Activated gamma-delta T cell treated with anti-CD3 and anti-CD28 coated beads, Interleukin-2, amount 50 U/mL, for 16 hours (primary cell): ENCODE measurements around the gene CYTH2.

Experiments used
- DNase-seq: peaks from one replicate; pipeline ENCODE4 v3.0.0-alpha.2; 2020; ENCODE audit warnings: low read depth

Gene CYTH2

GRCh38 chr19:48495396-48495795 lies 26.2 kb downstream of the CYTH2 start:
- no peak for DNase-seq

- no peak for DNase-seq
Observed at GRCh38 chr19:48496959-48497727, 28.0 kb downstream of the CYTH2 start.

GRCh38 chr19:48497728-48498594 lies 28.8 kb downstream of the CYTH2 start:
- no peak for DNase-seq

- DNase-seq = no peak
Observed at GRCh38 chr19:48498595-48499311, 29.6 kb downstream of the CYTH2 start.

- DNase-seq = no peak
Observed at GRCh38 chr19:48499316-48500090, 30.3 kb downstream of the CYTH2 start.

- no peak for DNase-seq
Observed at GRCh38 chr19:48500830-48501493, 31.8 kb downstream of the CYTH2 start.

- no peak for DNase-seq
Observed at GRCh38 chr19:48501494-48502349, 32.6 kb downstream of the CYTH2 start.

GRCh38 chr19:48502350-48503018 lies 33.3 kb downstream of the CYTH2 start:
- no peak for DNase-seq

- DNase-seq = no peak
Observed at GRCh38 chr19:48506138-48506733, 37.1 kb downstream of the CYTH2 start.

- DNase-seq = no peak
Observed at GRCh38 chr19:48507911-48508439, 38.8 kb downstream of the CYTH2 start.

- no peak for DNase-seq
Observed at GRCh38 chr19:48508729-48509411, 39.7 kb downstream of the CYTH2 start.

GRCh38 chr19:48509467-48510194 lies 40.5 kb downstream of the CYTH2 start:
- DNase-seq = no peak

GRCh38 chr19:48510421-48511268 lies 41.5 kb downstream of the CYTH2 start:
- DNase-seq = peak; percentile 56

- DNase-seq = no peak
Observed at GRCh38 chr19:48511321-48511731, 42.2 kb downstream of the CYTH2 start.

GRCh38 chr19:48511800-48512503 lies 42.8 kb downstream of the CYTH2 start, which contains the start of gene LMTK3:
TSS of gene LMTK3 (minus strand) at chr19:48511835. CDS start at chr19:48511576, 259 bp downstream.
- peak; percentile 63 for DNase-seq
